ENCODE data around the gene LCNL1. TPM values are rescaled to one million over a fixed set of nuclear protein-coding genes. Genes with fewer than 3 reads are reported as not detected.
"Not testable (repeated sequence)": the region's sequence is repeated elsewhere in the genome, so short reads cannot be mapped to it uniquely, and the experiment has no call there.

The LCNL1 gene
- total RNA-seq, 1 donor from 2014 or later: not detected

- Mint-ChIP-seq H3K4me1 (ENCODE audit: low read depth) (peaks cover 1% of the 10 kb centered on the region), H3K36me3 (ENCODE audit: insufficient read depth) (no peaks in the 10 kb centered on the region), H3K9me3 (ENCODE audit: low read depth) (peaks cover 4% of the 10 kb centered on the region), H3K4me3 (ENCODE audit: low read depth) (no peak overlapping the region), H3K27ac (no peak overlapping the region), H3K27me3 (no peaks in the 10 kb centered on the region)
- no peak for TF ChIP-seq CTCF (IDR thresholded peaks at IDR 0.05; ENCODE audit: unreplicated experiment)
- DNase-seq (ENCODE audit: low spot score, unreplicated experiment): no peak
These were observed 17.6 kb downstream of the LCNL1 start for GRCh38 chr9:137000177-137000930.

- Mint-ChIP-seq H3K27me3 (no peaks in the 10 kb centered on the region), H3K4me3 (ENCODE audit: low read depth) (no peak overlapping the region), H3K4me1 (ENCODE audit: low read depth) (no peaks in the 10 kb centered on the region), H3K9me3 (ENCODE audit: low read depth) (peaks cover 4% of the 10 kb centered on the region), H3K27ac (no peak overlapping the region), H3K36me3 (ENCODE audit: insufficient read depth) (no peaks in the 10 kb centered on the region)
- TF ChIP-seq CTCF (IDR thresholded peaks at IDR 0.05; ENCODE audit: unreplicated experiment): no peak
- DNase-seq (ENCODE audit: low spot score, unreplicated experiment): no peak
These were observed 19.3 kb downstream of the LCNL1 start for GRCh38 chr9:137001857-137002645.

- Mint-ChIP-seq H3K36me3 (ENCODE audit: insufficient read depth) (no peaks in the 10 kb centered on the region), H3K4me3 (ENCODE audit: low read depth) (no peak overlapping the region), H3K9me3 (ENCODE audit: low read depth) (peaks cover 4% of the 10 kb centered on the region), H3K27ac (no peak overlapping the region), H3K4me1 (ENCODE audit: low read depth) (no peaks in the 10 kb centered on the region), H3K27me3 (no peaks in the 10 kb centered on the region)
- no peak for TF ChIP-seq CTCF (IDR thresholded peaks at IDR 0.05; ENCODE audit: unreplicated experiment)
- DNase-seq (ENCODE audit: low spot score, unreplicated experiment): no peak
These were observed 19.9 kb downstream of the LCNL1 start for GRCh38 chr9:137002646-137003041.

GRCh38 chr9:137004285-137004684 is 21.5 kb downstream of the LCNL1 start:
- H3K4me1 Mint-ChIP-seq (ENCODE audit: low read depth); H3K4me3 Mint-ChIP-seq (ENCODE audit: low read depth): not testable (repeated sequence)
- peak; percentile 35 for TF ChIP-seq CTCF (IDR thresholded peaks at IDR 0.05; ENCODE audit: unreplicated experiment)

GRCh38 chr9:137006116-137007003 is 23.6 kb downstream of the LCNL1 start:
- no peak overlapping the region for H3K4me3 Mint-ChIP-seq (ENCODE audit: low read depth)
- DNase-seq (ENCODE audit: low spot score, unreplicated experiment): no peak
- TF ChIP-seq CTCF (IDR thresholded peaks at IDR 0.05; ENCODE audit: unreplicated experiment): no peak
- no peak overlapping the region for H3K27ac Mint-ChIP-seq
- H3K4me1 Mint-ChIP-seq (ENCODE audit: low read depth): no peaks in the 10 kb centered on the region
- peaks cover 4% of the 10 kb centered on the region for H3K9me3 Mint-ChIP-seq (ENCODE audit: low read depth)
- peaks cover 1% of the 10 kb centered on the region for H3K36me3 Mint-ChIP-seq (ENCODE audit: insufficient read depth)
- H3K27me3 Mint-ChIP-seq: no peaks in the 10 kb centered on the region

More at GRCh38 chr9:137004285-137004684, 21.5 kb downstream of the LCNL1 start:
- H3K27me3 Mint-ChIP-seq; H3K9me3 Mint-ChIP-seq (ENCODE audit: low read depth); DNase-seq (ENCODE audit: low spot score, unreplicated experiment); H3K27ac Mint-ChIP-seq; H3K36me3 Mint-ChIP-seq (ENCODE audit: insufficient read depth): not testable (repeated sequence)

All from progenitor cell of endocrine pancreas (in vitro differentiated cells).